Measurements from ENCODE around the gene CLMN.

Gene CLMN

GRCh38 chr14:95137164-95137803 lies 182.4 kb downstream of the CLMN start:
- DNase-seq (ENCODE audit: low read depth in 2 of 2): no peak

GRCh38 chr14:95136631-95137030 lies 183.1 kb downstream of the CLMN start:
- no peak for DNase-seq (ENCODE audit: low read depth in 2 of 2)

GRCh38 chr14:95134304-95134933 lies 185.3 kb downstream of the CLMN start:
- no peak for DNase-seq (ENCODE audit: low read depth in 2 of 2)

GRCh38 chr14:95133282-95133681 lies 186.4 kb downstream of the CLMN start:
- no peak for DNase-seq (ENCODE audit: low read depth in 2 of 2)

GRCh38 chr14:95132760-95133159 lies 186.9 kb downstream of the CLMN start:
- no peak for DNase-seq (ENCODE audit: low read depth in 2 of 2)

Data from stimulated activated CD4-positive, alpha-beta T cell treated with anti-CD3 and anti-CD28 coated beads, Interleukin-15, amount 100 ng/mL, for 48 hours (primary cell).